ENCODE measurements around the gene SNAPIN.

DNA sequence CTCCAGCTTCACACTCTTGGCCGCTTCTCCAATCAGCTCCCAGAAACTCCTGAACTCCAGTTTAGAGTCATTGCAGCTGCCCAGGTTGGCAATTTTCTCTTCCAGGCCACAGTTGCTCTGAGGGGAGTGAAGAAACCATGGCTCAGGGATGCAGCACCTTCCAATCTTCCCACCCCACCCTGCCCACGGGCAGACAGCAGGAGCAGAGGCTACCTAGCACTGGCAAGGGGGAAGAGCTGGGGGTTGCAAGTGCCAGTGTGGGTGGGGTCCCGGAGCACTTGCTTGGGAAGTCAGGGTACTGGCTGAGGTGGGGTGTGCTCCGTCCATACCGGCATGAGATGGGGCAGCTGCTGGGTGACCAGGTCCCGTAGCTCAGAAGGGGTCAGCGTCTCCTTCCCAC lies 43.6 kb upstream of the SNAPIN start:
- TF ChIP-seq CTCF (IDR thresholded peaks at IDR 0.05) (no peak), POLR2A (IDR thresholded peaks at IDR 0.05) (no peak)
